ENCODE results near the gene FARSA.
"Not testable (repeated sequence)": the region's sequence is repeated elsewhere in the genome, so short reads cannot be mapped to it uniquely, and the experiment has no call there.

FARSA gene

DNA sequence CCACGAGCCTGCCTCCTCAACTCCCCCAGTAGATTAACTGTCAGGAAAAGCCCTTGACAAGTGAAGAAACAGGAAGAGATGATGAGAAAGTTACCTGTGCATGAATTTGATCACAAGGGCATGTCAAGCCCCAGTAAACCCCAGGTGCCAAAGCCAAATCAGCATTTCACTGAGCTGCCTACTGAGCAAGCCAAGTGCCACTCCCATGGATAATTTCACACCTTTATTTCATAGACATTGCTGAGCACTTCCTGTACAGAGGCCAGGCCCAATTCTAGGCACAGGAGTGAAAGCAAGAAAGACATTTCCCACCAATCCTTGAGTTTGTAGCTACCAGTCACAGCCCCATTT is 21.1 kb upstream of the FARSA start:
- no peak overlapping the region for H3K4me3 ChIP-seq (ENCODE audit: low read depth, low read length)

DNA sequence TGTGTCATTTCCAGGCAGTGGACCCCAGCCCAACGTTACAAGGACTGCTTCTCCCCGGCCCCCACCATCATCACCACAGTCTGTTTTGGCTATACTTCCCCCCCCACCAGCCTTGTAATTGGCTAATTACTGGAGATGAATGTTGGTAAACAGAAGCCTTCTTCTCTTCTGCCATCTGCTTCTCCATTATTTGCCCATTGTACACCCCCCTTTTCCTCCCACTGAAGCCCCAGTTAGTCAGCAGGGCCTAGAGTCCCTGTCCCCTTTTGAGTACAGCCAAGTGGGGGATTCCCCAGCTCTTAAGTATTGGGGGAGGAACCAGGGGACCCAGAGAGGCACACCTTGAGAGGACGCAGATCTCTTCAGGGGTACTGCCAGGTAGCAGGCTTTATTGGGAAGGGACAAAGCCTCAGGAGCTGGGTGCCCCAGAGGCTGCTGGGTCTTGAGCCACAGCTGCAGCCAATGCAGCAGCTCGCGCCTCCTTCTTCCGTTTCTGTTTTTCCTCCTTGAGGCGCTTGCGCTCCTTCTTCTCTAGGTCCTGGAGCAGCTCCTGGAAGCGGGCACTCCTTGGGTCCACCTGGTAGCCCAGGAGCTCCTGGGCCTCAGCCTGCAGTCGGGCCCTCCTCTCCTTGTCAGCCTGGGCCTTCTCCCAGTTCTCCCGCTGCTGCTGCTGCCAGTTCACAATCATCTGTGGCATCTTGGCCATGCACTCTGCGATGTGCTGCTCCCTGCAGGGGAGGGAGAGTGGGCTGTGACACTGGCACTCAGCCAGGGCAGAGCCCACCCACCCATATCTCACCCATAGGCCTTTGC is 20.5 kb upstream of the FARSA start:
- no peak overlapping the region for H3K4me3 ChIP-seq (ENCODE audit: low read depth, low read length)

DNA sequence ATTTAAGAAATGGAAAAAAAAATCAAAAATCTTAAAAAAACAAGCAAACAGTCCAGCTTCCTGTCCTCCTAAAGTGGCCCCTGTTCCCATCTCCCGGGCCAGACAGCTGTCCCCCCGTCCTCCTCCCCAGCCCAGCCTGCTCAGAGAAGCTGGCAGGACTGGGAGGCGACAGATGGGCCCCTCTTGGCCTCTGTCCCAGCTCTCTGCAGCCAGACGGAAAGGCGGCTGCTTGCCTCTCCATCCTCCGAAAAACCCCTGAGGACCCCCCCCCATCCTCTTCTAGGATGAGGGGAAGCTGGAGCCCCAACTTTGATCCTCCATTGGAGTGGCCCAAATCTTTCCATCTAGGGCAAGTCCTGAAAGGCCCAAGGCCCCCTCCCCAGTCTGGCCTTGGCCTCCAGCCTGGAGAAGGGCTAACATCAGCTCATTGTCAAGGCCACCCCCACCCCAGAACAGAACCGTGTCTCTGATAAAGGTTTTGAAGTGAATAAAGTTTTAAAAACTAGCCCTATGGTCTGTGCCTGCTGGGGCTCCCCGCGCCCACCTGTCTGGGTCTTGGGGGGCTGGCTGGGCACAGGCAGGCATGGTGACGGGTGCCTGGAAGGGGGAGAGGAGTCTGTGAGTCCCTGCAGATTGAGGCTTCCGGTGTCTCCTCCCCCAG is 19.8 kb upstream of the FARSA start:
- no peak overlapping the region for H3K4me3 ChIP-seq (ENCODE audit: low read depth, low read length)

DNA sequence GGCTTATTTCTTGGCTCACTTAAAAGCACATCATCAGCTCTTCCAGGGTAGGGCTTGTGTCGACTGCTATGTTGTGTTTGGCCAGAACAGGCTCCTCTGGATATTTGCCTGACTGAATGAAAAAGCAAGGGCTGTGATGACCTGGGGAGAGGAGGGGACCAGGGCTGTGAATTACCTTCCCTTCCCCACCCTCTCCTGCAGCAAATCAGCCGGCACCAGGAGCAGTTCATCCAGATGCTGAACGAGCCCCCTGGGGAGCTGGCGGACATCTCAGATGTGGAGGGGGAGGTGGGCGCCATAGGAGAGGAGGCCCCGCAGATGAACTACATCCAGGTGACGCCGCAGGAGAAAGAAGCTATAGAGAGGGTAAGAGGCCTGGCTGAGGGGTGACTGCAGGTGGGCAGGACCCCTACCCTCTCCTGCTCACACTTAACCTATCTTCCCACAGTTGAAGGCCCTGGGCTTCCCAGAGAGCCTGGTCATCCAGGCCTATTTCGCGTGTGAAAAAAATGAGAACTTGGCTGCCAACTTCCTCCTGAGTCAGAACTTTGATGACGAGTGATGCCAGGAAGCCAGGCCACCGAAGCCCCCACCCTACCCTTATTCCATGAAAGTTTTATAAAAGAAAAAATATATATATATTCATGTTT is 19.1 kb upstream of the FARSA start:
- no peak overlapping the region for H3K4me3 ChIP-seq (ENCODE audit: low read depth, low read length)

DNA sequence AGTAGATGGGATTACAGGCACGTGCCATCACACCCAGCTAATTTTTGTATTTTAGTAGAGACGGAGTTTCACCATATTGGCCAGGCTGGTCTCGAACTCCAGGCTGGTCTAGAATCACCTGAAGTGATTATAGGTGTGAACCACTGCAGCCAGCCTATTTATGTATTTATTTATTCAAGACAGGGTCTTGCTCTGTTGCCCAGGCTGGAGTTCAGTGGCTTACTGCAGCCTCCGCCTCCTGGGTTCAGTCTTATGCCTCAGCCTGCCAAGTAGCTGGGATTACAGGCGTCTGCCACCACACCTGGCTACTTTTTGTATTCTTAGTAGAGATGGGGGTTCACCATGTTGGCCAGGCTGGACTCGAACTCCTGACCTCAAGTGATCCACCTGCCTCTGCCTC is 18.5 kb upstream of the FARSA start:
- H3K4me3 ChIP-seq (ENCODE audit: low read depth, low read length) = not testable (repeated sequence)

DNA sequence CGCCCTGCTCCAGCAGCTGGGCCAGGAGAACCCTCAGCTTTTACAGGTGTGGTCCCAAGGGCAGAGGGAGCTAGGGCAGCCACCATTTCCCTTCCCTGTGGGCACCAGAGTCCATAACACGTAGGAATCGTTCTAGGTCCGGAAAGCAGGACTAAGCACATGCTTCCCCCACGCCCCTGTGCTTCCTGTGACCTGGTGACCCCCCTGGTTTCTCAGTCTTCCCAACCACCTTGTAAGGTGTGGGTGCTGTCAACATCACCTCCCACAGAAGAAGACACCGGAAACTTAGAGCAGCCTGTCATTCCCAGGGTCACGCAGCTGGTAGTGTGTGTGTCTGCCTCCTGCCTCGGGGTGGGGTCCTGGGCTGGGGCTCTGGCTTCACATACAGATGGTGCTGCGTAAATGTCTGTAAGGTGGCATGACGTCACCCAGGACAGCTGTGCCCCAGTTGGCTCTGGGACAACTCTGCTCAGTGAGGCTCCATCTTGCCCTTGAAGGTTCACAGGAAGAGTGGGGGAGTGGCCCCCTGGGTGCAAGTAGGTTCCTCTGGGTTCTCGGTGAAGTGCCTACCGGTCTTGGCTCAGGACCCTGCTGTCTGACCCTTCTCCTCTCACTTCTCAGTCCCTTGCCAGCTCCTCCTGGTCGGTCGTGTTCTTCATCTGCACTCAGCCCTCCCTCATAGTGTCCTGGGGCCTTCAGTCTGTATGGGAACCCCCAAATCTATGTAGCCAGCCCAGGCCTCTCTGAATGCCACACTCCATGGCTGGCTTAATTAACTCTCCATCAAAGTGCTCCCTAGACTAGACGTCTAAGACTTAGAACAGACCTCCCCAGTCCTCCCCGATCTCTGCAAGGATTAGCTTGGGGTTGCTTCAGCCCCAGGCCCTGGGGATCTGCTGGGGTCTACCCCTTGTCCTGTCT is 16.1 kb upstream of the FARSA start:
- H3K4me3 ChIP-seq (ENCODE audit: low read depth, low read length) = no peak overlapping the region

DNA sequence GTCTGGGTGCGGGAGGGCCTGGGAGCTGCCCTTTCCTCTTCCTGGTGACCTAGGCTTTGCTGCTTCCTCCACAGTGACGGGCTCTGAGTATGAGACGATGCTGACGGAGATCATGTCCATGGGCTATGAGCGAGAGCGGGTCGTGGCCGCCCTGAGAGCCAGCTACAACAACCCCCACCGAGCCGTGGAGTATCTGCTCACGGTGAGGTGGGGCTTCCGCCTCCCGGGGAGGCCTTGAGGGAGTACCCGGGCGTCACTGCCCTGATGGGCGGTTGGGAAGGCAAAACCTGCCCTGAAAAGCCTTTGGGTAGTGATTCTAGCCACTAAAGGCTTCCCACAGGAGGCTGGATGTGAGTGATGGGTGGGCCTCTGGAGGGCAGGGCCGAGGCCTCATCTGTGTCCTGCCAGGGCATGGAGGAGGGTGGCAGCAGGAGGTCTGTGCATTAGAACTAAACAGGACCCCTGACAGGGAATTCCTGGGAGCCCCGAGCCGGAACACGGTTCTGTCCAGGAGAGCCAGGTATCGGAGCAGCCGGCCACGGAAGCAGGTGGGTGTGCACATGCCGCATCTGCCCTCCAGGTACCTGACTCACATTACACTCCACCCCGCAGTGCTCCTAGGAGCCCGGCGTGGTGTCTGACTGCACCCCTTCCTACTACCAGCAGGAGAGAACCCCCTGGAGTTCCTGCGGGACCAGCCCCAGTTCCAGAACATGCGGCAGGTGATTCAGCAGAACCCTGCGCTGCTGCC is 15.3 kb upstream of the FARSA start:
- H3K4me3 ChIP-seq (ENCODE audit: low read depth, low read length) = no peak overlapping the region

DNA sequence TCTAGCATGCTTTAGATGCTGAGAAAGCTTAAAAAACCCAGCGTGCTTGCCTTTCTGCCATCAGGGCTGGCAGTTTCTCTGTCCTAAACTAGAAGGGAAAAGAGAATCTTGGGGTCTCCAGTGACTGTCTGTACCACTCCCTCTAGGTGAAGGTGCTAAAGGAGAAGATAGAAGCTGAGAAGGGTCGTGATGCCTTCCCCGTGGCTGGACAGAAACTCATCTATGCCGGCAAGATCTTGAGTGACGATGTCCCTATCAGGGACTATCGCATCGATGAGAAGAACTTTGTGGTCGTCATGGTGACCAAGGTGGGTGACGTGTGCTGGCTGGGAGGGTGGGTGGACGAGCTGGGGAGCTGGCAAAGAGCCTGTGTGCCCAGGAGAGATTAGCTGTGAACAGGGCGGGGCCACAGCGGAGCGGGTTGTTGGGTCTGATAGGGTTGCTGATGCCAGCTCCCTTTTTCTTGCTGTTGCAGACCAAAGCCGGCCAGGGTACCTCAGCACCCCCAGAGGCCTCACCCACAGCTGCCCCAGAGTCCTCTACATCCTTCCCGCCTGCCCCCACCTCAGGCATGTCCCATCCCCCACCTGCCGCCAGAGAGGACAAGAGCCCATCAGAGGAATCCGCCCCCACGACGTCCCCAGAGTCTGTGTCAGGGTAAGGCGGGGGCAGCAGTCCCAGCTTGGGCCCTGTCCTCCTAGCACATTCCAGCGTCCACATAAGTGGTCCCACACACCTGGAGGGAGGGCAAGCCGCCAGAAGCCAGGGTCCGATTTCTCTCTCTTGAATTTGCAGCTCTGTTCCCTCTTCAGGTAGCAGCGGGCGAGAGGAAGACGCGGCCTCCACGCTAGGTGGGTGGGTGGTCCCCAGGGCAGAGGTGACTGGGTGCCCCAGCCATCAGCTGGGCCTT is 14.4 kb upstream of the FARSA start:
- H3K4me3 ChIP-seq (ENCODE audit: low read depth, low read length) = no peak overlapping the region

DNA sequence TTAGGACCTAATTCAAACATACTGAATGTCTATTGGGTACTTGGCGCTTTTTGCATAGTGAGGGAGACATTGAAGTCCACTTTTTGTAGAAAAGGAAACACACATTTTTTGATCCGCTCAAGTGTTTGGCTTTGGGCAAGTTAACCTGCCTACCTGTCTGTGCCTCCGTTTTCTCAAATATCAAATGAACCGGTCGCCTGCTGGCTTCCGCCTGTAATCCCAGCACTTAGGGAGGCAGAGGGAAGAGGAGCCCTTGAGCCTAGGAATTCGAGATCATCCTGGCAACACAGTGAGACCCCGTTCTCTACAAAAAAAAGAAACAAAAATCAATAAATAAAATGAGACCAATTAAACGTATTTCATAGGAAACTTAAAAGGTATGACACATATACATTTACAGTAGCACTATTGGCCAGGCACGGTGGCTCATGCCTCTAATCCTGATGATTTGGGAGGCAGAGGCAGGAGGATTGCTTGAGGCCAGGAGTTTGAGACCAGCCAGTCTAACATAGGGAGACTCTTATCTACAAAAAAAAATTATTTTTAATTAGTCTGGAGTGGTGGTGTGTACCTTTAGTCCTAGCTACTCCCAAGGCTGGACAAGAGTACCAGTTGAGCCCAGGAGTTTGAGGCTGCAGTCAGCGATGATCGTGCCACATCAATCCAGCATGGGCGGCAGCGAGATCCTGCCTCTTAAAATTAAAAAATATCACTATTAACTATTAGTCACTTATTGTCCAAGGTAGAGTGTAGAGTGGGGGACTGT is 13.4 kb upstream of the FARSA start:
- H3K4me3 ChIP-seq (ENCODE audit: low read depth, low read length) = peak overlapping the region; percentile 80

DNA sequence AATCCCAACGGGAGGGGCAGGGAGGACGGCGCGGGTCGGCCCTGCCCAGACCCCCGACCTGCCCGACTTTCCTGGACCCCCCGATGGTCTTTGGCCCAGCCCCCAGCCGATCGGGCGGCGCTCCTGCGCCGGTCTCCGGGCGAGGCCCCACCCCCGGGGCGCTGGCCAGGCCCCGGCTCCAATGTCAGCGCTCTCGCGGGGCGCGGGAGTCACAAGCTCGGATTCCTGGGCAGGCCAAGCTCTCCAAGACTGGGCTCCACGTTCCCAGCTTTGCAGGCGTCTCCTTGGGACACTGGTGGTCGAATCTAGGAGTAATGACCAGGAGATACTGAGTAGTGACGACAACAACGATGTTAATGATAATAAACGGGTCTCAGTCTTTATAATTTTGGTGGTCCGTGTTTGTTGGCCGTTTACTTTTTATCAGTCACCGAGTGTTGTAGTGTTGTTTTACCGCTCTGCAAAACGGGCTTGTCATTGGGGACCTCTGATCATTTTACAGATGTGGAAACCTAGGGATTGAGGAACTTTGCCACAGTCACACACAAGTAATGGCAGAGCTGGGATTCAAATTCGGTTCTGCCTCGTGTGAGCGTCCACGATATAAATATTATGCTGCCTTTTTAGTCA is 12.7 kb upstream of the FARSA start:
- peak overlapping the region; percentile 80 for H3K4me3 ChIP-seq (ENCODE audit: low read depth, low read length)

DNA sequence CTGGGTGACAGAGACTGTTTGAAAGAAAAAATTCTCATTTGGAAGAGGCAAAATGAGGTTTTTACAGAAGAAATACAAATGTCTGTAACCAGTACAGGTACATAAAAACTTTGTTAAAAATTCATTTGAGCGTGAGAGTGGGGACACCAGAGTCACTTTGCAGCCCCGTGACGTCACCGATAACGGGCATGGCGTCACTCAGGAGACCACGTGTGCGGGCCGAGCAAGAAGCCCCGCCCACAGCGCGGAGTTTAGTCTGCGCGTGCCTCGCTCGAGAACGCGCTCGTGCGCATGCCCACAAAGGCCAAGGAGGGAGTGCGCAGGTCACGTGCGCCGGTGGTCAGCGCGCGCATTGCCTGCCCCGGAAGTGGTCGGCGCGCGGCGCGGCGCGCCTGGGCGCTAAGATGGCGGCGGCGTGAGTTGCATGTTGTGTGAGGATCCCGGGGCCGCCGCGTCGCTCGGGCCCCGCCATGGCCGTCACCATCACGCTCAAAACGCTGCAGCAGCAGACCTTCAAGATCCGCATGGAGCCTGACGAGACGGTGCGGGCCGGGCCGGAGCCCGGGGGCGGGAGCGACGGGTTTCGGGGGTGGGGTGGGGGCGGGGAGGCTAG is 12.1 kb upstream of the FARSA start, which contains the start of gene RAD23A:
RAD23A (plus strand) TSS at position 384 of the 613 bp plus-strand sequence; CDS start at position 471, 87 bp downstream.
- H3K4me3 ChIP-seq (ENCODE audit: low read depth, low read length) = peak within 1 kb of the TSS; percentile 80

DNA sequence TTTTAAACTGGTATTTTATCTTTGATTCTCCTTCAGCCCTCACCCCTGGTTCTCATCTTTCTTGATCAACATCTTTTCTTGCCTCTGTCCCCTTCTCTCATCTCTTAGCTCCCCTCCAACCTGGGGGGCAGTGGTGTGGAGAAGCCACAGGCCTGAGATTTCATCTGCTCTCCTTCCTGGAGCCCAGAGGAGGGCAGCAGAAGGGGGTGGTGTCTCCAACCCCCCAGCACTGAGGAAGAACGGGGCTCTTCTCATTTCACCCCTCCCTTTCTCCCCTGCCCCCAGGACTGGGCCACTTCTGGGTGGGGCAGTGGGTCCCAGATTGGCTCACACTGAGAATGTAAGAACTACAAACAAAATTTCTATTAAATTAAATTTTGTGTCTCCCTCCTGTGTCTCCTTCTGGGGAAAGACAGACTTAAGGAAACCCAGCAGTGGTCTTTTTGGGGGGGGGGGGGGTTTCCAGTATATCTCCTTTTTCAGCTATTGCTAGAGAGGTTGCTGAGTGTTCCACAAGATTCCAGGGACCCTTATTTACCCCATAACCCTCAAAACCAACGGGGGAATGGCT is 10.7 kb upstream of the FARSA start:
- no peak overlapping the region for H3K4me3 ChIP-seq (ENCODE audit: low read depth, low read length)

DNA sequence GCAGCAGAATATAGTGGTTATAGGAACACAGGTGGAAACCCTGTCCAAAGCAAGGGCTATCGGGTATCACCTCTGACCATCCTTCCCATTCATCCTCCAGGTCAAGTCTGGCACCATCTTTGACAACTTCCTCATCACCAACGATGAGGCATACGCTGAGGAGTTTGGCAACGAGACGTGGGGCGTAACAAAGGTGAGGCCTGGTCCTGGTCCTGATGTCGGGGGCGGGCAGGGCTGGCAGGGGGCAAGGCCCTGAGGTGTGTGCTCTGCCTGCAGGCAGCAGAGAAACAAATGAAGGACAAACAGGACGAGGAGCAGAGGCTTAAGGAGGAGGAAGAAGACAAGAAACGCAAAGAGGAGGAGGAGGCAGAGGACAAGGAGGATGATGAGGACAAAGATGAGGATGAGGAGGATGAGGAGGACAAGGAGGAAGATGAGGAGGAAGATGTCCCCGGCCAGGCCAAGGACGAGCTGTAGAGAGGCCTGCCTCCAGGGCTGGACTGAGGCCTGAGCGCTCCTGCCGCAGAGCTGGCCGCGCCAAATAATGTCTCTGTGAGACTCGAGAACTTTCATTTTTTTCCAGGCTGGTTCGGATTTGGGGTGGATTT is 10.0 kb upstream of the FARSA start:
- no peak overlapping the region for H3K4me3 ChIP-seq (ENCODE audit: low read depth, low read length)

DNA sequence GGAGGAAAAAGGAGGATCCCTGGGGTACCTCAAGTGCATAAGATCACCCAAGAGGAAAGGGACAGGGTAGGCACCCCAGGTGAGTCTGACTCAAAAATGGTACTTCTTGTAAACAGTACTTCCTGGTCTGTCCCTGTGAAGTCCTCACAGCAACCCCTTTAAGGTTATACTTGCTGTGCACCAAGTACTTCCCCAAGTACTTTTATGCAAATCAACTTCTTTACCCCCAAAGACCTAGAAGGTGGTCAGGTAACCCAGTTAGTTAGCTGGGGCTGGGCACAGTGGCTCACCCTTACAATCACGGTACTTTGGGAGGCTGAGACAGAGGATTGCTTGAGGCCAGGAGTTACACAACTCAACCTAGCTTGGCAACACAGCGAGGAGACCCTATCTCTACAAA is 7.4 kb upstream of the FARSA start:
- H3K4me3 ChIP-seq (ENCODE audit: low read depth, low read length) = no peak overlapping the region

DNA sequence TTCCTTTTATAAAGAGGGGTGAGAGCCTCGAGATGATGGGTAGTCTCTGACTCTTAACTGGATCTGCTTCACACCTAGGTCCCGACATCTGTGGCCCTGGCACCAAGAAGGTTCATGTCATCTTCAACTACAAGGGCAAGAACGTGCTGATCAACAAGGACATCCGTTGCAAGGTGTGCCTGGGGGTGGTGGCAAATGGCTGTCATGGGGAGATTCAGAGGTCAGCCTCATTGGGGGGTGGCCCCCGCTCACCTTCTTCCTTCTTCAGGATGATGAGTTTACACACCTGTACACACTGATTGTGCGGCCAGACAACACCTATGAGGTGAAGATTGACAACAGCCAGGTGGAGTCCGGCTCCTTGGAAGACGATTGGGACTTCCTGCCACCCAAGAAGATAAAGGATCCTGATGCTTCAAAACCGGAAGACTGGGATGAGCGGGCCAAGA is 6.5 kb upstream of the FARSA start:
- no peak overlapping the region for H3K4me3 ChIP-seq (ENCODE audit: low read depth, low read length)

DNA sequence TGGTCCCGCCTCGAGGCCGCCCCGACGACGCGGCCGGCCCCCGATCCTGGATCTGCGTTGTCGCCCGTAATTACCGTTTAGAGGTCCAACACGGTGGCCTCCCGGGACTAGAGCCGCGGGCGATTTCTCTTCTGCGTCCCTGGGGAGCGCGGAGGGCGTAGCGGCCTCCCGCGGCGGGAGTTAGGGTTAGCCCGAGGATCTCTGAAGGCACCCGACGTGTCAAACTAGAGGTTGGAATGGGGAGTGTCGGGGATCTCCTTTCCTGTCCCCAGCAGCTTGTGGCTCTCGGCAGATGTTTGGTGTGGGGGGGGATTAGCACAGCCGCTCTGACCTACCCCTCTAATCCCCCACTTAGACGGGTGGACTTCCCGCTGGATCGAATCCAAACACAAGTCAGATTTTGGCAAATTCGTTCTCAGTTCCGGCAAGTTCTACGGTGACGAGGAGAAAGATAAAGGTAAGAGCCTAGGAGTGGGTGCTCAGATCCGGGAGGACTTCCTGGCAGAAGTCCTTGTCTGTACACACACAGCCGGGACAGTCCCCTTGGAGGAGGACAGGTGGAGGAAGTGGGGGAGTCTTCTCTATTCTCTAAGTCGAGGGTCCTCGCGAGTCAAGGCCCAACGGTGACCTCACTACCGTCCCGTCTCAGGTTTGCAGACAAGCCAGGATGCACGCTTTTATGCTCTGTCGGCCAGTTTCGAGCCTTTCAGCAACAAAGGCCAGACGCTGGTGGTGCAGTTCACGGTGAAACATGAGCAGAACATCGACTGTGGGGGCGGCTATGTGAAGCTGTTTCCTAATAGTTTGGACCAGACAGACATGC is 5.5 kb upstream of the FARSA start:
- peak overlapping the region; percentile 89 for H3K4me3 ChIP-seq (ENCODE audit: low read depth, low read length)

Measured in iPS-11a (cell line).